MCF 10A (cell line): ENCODE measurements around the gene PRR20D. TPM values are rescaled to one million over a fixed set of nuclear protein-coding genes. Genes with fewer than 3 reads are reported as not detected.
"Not testable (repeated sequence)": the region's sequence is repeated elsewhere in the genome, so short reads cannot be mapped to it uniquely, and the experiment has no call there.

Experiments used
- BruUV-seq: library from RNA; stranded (reverse); fragments of 400-500 nt; replicated peaks from 2 replicates; lab custom pipeline; 2021; lab: Mats Ljungman, UMichigan
- CTCF ChIA-PET: fragments of 300-600 bp; sonication (Branson Sonifier 250); formaldehyde crosslinking; extraction: SDS; loops from one replicate; lab custom pipeline; 2021; ENCODE audit warnings: antibody characterized with exemption, inconsistent platforms; lab: Yijun Ruan, JAX
- POLR2A ChIA-PET: fragments of 300-600, 350-650 bp; sonication (Branson Sonifier 250); formaldehyde crosslinking; extraction: SDS; loops from one replicate; lab custom pipeline; 2020; ENCODE audit warnings: antibody characterized with exemption, inconsistent platforms; lab: Yijun Ruan, JAX
- DNase-seq: peaks from one replicate; pipeline ENCODE4 v3.0.0-alpha.2; 2018; ENCODE audit not compliant: unreplicated experiment
- H3K27ac Mint-ChIP-seq: one replicate; pipeline ENCODE4 v1.8.0; 2022; ENCODE audit warnings: mild to moderate bottlenecking, low read depth, mixed read lengths; ENCODE audit not compliant: unreplicated experiment
- H3K27me3 Mint-ChIP-seq: one replicate; pipeline ENCODE4 v1.8.0; 2022; ENCODE audit warnings: mixed read lengths; ENCODE audit not compliant: insufficient read depth, unreplicated experiment
- H3K36me3 Mint-ChIP-seq: one replicate; pipeline ENCODE4 v1.8.0; 2022; ENCODE audit warnings: mild to moderate bottlenecking, moderate library complexity, mixed read lengths; ENCODE audit not compliant: insufficient read depth, unreplicated experiment
- H3K4me1 Mint-ChIP-seq: one replicate; pipeline ENCODE4 v1.8.0; 2022; ENCODE audit warnings: mixed read lengths; ENCODE audit not compliant: insufficient read depth, unreplicated experiment
- H3K4me3 Mint-ChIP-seq: one replicate; pipeline ENCODE4 v1.8.0; 2022; ENCODE audit warnings: mild to moderate bottlenecking, moderate library complexity, mixed read lengths; ENCODE audit not compliant: unreplicated experiment
- H3K9me3 Mint-ChIP-seq: one replicate; pipeline ENCODE4 v1.8.0; 2022; ENCODE audit warnings: mixed read lengths; ENCODE audit not compliant: unreplicated experiment
- CTCF ChIP-seq: fragments of 200-600 bp; IDR thresholded peaks from one replicate; pipeline ENCODE4 v1.8.0; 2022; ENCODE audit warnings: antibody characterized with exemption, mild to moderate bottlenecking; ENCODE audit not compliant: unreplicated experiment
- intact Hi-C: fragments of 100-400 bp; cut with micrococcal nuclease; formaldehyde crosslinking; loops from 2 replicates; pipeline ENCODE4 v1.14.1; 2022
- total RNA-seq: library from RNA; stranded (reverse); gene quantifications from 2 replicates; pipeline ENCODE4 v1.2.3, GENCODE V29; 2022

PRR20D gene
- total RNA-seq, 1 experiment from 2014 or later, result not detected

GRCh38 chr13:57137585-57137984 lies 22.8 kb upstream of the PRR20D start:
- Mint-ChIP-seq H3K27ac (no peak overlapping the region), H3K27me3 (no peaks in the 10 kb centered on the region), H3K36me3 (no peaks in the 10 kb centered on the region), H3K4me3 (no peak overlapping the region), H3K4me1 (no peaks in the 10 kb centered on the region), H3K9me3 (no peaks in the 10 kb centered on the region)
- CTCF ChIA-PET, result no interaction called here
- intact Hi-C loops, result no loop called here
- TF ChIP-seq CTCF, result no peak
- DNase-seq, result no peak
- no TSS peak for BruUV-seq
- POLR2A ChIA-PET, result no interaction called here

GRCh38 chr13:57138988-57139387 lies 21.4 kb upstream of the PRR20D start:
- Mint-ChIP-seq H3K4me3 (no peak overlapping the region), H3K36me3 (no peaks in the 10 kb centered on the region), H3K27ac (no peak overlapping the region), H3K4me1 (no peaks in the 10 kb centered on the region), H3K27me3 (no peaks in the 10 kb centered on the region), H3K9me3 (no peaks in the 10 kb centered on the region)
- no TSS peak for BruUV-seq
- CTCF ChIA-PET, result interaction anchor here (0.6 kb wide), 1 partner anchor 1582 kb away, joined by 3 read pairs; no protein-coding TSS in a partner anchor
- no peak for DNase-seq
- POLR2A ChIA-PET, result no interaction called here
- intact Hi-C loops, result no loop called here
- TF ChIP-seq CTCF, result no peak

GRCh38 chr13:57139781-57140180 lies 20.7 kb upstream of the PRR20D start:
- not testable (repeated sequence) for DNase-seq

GRCh38 chr13:57140235-57140968 lies 20.0 kb upstream of the PRR20D start, which contains the start of gene PRR20A:
TSS of gene PRR20A (plus strand) at chr13:57140918. CDS start at chr13:57141305, 387 bp downstream.
- DNase-seq, BruUV-seq, intact Hi-C loops, POLR2A ChIA-PET, H3K36me3 Mint-ChIP-seq, H3K27ac Mint-ChIP-seq, CTCF ChIA-PET, H3K4me3 Mint-ChIP-seq, H3K27me3 Mint-ChIP-seq, H3K4me1 Mint-ChIP-seq, H3K9me3 Mint-ChIP-seq: not testable (repeated sequence)

More at GRCh38 chr13:57139781-57140180, 20.7 kb upstream of the PRR20D start:
- H3K9me3 Mint-ChIP-seq, POLR2A ChIA-PET, BruUV-seq, CTCF ChIA-PET, H3K36me3 Mint-ChIP-seq, H3K27me3 Mint-ChIP-seq, H3K27ac Mint-ChIP-seq, H3K4me3 Mint-ChIP-seq, intact Hi-C loops, H3K4me1 Mint-ChIP-seq: not testable (repeated sequence)

GRCh38 chr13:57147188-57147587 lies 13.2 kb upstream of the PRR20D start, which contains the start of gene PRR20B:
TSS of gene PRR20B (plus strand) at chr13:57147488. CDS start at chr13:57147875, 387 bp downstream.
- H3K27ac Mint-ChIP-seq, H3K27me3 Mint-ChIP-seq, intact Hi-C loops, POLR2A ChIA-PET, BruUV-seq, H3K4me1 Mint-ChIP-seq, DNase-seq, H3K4me3 Mint-ChIP-seq, H3K36me3 Mint-ChIP-seq, CTCF ChIA-PET, H3K9me3 Mint-ChIP-seq: not testable (repeated sequence)

- H3K36me3 Mint-ChIP-seq, POLR2A ChIA-PET, H3K27ac Mint-ChIP-seq, H3K27me3 Mint-ChIP-seq, H3K4me1 Mint-ChIP-seq, BruUV-seq, intact Hi-C loops, DNase-seq, CTCF ChIA-PET, H3K9me3 Mint-ChIP-seq, H3K4me3 Mint-ChIP-seq: not testable (repeated sequence)
Measured at GRCh38 chr13:57148106-57148505, 12.3 kb upstream of the PRR20D start.

- H3K27me3 Mint-ChIP-seq, CTCF ChIA-PET, POLR2A ChIA-PET, H3K36me3 Mint-ChIP-seq, H3K4me1 Mint-ChIP-seq, DNase-seq, BruUV-seq, H3K27ac Mint-ChIP-seq, H3K9me3 Mint-ChIP-seq, H3K4me3 Mint-ChIP-seq, intact Hi-C loops: not testable (repeated sequence)
Measured at GRCh38 chr13:57153761-57154160, 6.7 kb upstream of the PRR20D start, which contains the start of gene PRR20C. TSS of gene PRR20C (plus strand) at chr13:57154061. CDS start at chr13:57154448, 387 bp downstream.
